Globus pallidus (tissue), 1 donor: ENCODE results near the gene ZDHHC11B.
"Not testable (repeated sequence)": the region's sequence is repeated elsewhere in the genome, so short reads cannot be mapped to it uniquely, and the experiment has no call there.

Experiments
- DNase-seq: peaks from one replicate; pipeline ENCODE4 v3.0.0-alpha.2; 2015; ENCODE audit warnings: low spot score

Gene ZDHHC11B

DNA sequence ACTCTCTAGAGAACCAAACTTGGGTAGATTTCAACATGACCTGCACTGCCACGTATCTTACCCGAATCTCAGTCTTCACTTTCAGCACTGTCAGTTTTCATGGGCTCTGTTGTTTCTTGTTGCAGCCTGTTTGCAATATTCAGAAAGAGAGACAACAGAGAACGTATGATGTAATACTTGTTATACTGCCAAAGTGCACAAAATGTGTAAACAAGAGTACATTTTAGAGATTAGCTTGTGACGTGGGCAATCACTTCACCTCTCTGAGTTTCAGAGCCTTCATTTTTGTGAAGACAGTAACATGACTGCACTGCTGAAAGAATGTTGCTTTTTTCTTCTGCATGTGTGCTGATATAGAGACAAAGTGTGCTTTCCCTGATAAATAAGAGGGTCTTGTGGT is 67.8 kb downstream of the ZDHHC11B start:
- DNase-seq, result peak; percentile 75

DNA sequence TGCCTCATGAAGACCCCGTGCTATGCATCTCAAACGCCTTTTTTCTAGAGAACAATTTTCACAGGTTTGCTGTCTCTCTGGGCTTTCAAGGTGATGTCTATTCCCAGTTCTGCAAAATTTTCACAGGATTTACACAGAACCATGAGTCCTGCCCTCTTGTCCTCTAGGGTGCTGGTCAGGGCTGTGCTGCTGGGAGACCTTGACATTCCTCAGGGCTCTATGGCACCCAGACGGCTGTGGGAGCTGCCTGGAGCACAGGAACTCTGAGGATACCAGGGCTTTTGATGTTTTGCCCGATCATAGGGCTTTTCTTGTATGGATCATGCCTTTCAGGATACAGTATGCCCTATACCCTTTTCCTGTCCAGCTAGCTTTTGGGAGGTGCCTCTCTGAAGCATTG is 68.9 kb downstream of the ZDHHC11B start:
- not testable (repeated sequence) for DNase-seq

DNA sequence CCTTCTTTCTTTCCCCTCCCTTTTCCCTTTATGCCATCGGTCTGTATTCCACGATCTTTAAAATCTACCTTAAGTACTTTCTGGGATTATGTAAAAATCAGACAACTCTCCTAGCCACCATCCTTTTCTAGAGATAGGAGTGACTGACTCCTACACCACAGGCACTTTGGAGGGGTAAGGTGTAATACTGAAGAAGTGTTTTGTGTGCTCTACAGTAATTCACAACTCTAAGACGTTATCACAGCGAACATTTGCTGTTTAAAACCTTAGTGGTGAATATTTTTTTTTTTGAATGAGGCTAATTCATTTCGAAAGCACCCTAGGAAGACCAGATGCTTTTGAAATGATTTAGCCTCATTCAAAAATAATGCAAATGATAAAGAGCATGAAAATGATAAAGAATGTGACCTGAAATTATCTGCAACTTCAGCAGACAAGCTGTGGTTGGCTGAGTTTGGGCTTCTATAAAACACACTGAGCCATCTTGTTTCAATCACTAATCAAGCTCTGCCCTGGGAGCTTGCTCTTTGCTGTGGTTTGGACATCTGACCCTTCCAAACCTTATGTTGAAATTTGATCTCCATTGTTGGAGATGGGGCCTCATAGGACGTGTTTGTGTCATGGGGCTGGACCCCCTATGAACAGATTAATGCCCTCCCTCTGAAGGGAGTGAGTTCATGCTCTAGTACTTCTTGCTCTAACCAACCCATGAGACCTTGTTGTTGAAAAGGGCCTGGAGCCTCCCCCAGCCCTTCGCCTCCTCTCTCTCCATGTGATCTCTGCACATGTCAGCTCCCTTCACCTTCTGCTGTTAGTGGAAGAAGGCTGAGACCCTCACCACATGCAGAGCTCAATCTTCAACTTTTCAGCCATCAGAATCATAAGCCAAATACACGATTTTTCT is 70.1 kb downstream of the ZDHHC11B start:
- DNase-seq, result not testable (repeated sequence)

DNA sequence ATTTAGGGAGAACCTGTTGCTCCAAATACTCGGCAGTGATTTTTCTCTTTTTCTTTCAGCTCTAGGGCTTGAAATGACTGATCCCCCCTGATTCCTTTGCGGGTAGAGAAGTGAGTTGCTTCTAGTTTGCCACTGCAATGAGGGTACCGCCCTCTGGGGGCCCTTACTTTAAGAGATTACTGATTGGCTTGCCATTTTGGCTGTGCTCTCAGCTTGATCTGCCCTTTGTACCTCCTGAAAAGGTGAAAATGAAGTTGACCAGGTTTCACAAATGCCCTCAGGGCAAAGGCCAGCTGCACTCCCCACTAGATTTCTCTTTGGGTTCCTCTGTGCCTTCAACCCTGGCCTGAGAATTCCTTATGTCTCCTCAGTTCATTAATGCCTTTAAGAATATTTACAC is 70.8 kb downstream of the ZDHHC11B start:
- DNase-seq, result not testable (repeated sequence)

DNA sequence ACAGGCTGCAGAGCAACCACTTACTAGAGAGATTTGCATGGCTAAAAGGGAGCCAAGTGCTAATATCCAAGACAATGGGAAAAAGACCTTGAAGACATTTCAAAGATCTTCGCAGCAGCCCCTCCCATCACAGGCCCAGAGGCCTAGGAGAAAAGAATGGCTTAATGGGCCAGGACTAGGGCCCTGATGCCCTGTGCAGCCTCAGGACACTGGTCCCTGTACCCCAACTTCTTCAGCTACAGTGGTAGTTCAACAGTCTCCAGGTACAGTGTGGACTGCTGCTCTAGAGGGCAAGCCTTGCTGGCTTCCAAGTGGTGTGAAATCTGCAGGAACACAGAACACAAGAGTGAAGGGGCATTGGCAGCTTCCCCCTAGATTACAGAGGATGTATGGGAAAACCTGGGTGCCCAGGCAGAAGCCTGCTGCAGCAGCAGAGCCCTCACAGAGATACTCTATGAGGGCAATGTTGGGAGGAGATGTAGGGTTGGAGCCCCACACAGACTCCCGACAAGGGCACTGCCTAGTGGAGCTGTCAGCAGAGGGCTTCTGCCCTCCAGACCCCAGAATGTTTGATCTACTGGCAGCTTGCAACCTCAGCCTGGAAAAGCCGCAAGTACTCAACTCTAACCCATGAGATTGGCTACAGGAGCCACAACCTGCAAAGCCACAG is 75.5 kb downstream of the ZDHHC11B start:
- DNase-seq, result not testable (repeated sequence)

DNA sequence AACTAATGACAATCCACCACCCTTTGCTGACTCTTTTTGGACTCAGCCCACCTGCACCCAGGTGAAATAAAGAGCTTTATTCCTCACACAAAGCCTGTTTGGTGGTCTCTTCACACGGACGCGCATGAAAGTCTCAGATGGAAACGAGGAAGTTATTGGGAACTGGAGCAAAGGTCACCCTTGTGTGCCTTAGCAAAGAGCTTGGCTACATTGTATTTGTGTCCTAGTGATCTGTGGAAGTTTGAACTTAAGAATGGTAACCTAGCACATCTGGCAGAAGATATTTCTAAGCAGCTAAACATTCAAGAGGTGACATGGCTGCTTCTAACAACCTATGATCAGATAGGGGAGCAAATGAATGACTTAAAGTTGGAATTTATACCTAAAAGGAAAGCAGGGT is 76.2 kb downstream of the ZDHHC11B start:
- not testable (repeated sequence) for DNase-seq

DNA sequence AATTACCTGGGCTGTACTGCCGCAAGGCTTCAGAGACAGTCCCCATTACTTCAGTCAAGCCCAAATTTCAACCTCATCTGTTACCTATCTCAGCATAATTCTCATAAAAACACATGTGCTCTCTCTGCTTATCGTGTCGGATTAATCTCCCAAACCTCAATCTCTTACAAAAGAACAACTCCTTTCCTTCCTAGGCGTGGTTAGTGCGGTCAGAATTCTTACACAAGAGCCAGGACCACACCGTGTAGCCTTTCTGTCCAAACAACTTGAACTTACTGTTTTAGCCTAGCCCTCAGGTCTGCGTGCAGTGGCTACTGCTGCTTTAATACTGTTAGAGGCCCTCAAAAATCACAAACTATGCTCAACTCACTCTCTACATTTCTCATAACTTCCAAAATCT is 78.4 kb downstream of the ZDHHC11B start:
- not testable (repeated sequence) for DNase-seq

DNA sequence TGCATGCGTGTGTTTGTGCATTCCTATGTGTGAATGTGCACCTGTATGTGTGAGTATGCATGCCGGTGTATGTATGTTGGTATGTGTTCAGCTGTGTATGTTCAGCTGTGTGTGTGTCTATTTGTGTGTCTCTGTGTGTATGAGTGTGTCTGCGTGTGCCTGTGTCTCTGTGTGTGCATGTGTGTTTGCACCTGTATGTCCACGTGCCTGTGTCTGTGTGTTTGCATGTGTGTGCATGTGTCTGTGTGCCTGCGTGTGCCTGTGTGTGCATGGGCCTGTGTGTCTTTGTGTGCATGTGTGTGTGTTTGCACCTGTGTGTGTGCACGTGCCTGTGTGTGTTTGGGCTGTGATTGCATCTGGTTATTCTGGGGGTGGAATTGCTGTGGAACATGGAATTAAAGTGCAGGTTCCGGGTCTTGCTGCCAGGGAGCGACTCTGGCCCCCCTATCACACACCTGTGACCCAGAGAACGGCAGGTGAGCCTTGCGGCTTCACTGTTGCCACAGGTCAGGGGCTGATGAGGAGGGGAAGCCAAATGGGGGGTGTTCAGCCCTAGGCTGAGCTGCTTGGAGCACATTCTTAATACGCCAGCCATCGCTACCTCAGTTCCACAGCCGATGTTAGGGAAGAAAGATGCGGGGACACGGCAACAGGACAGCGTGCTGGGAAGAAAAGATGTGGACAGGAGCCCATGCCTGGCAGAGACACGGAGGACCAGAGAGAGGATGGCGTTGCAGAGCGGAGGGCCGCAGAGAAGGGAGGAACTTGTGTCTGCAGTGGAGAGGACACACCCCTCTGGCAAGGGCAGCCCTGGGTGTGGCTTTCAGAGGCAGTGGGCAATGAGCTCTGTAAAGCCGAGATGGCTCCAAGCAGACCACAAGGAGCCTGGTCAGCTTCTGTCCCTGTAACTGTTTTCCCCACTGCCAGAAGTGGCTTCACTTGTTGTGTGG is 87.5 kb downstream of the ZDHHC11B start:
- DNase-seq, result not testable (repeated sequence)

DNA sequence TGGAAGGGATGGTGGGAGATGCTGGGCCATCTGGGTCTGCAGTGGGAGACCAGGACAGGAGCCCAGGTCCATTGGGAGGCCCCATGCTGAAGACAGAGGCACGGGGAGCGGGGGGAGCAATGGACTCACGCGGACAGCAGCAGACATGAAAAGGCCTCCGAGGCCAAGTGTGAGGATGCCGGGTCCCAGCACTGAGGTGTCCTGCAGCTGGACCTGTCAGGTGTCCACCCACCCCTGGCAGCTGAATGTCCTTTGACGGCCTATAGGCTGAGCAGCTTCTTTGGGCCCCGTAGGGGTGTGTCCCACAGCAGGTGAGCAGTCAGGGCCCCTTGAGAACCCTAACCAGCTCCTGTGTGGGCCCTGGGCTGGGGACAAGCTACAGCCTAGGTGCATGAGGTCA is 88.3 kb downstream of the ZDHHC11B start:
- DNase-seq, result not testable (repeated sequence)

DNA sequence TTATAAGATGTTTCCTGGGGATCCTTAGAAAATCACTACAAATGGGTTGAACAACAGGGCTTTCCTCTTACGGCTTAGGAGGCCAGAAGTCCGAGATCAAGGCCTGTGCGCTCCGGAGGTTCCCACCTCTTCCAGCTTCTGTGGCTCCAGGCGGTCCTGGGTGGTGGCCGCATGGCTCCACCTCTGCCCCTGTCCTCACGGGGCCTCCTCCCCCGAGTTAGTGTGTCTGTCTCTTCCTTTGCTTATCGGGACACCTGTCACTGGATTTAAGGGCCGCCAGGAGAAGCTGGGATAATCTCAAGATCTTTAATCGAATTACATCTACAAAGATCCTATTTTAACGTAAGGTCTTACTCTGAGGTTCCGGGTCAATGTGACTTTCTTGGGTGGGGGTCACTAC is 89.1 kb downstream of the ZDHHC11B start:
- DNase-seq, result not testable (repeated sequence)

DNA sequence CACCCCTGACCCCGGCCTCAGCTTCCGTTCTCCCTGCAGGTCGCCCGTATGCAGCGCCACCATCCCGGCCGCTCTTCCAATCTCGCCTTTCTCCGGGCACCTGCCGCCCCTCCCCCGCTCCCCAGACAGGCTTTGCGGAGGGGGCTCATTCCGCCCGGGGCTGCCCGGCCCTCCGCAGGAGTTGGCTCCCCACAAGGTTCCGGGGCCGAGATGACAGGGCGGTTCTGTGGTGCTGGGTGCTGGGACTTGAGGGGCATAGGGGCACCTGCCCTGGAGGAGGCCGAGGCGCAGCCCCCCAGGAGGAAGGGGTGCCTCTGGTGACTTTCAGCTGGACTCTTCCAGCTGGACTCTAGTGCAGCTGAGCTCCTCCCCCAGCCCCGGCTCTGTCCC is 90.5 kb downstream of the ZDHHC11B start:
- not testable (repeated sequence) for DNase-seq

DNA sequence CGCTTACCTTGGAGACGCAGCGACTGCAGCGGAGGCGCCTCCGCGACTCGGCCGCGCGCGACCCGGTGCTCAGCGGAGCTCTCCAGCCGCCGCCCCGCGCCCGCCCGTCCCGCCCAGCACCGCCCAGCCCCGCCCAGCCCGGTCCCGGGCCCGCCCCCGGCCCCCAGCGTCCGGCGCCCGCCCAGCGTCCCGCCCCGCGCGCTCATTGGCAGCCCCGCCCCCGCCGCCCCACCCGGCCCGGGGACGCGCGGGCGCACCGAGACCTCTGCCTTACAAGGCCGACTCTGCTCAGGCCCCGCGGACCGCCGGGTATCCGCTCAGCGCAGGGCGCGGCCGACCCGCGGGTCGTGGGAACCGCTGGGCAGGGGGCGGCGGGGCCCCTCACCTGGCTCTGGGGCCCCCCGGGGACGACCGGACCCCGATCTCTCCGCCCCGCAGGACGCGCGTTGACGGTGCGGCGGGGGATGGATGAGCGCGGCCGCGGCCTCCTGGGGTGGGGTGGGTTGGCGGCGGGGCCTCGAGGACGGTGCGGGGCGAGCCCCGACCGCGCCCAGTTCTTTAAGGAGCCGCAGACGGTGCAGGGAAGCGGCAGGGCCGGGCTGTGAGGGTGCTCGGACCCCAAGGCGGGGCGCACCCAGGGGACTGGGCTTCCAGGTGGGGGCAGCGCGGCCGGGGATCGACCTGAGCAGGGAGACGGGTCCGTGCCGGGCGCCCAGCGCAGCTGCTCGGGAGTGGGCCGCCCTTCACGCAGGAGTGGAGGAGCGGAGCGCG is 91.1 kb downstream of the ZDHHC11B start, which contains the start of gene TPPP:
TSS of gene TPPP (minus strand) at position 82 of the 771 bp plus-strand sequence. CDS start 15,292 bp downstream, outside the sequence.
- DNase-seq, result peak; percentile 95

DNA sequence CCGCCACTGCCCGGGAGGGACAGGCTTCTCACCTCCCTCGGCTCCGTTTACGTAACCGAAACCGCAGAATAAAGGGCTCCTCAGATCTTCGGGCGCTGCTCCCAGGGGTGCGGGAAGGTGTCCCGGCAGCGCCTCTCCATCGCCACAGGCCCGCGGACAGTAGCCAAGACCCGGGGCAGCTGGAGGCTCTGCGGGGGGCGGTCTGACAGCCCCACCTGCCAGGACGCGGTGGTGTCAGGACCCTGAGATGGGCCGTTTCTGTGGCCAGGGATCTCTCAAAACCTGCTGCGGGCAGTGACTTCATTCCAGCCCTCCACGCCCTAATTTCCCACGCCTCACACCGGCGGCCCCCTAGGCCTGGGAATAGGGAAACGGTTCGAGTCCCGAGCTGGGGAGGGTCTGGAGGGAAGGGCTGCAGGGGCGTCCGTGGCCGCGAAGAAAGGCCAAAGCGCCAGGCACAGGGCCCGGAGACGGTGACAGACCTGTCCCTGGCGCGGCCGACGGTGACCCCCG is 91.9 kb downstream of the ZDHHC11B start:
- DNase-seq, result not testable (repeated sequence)

DNA sequence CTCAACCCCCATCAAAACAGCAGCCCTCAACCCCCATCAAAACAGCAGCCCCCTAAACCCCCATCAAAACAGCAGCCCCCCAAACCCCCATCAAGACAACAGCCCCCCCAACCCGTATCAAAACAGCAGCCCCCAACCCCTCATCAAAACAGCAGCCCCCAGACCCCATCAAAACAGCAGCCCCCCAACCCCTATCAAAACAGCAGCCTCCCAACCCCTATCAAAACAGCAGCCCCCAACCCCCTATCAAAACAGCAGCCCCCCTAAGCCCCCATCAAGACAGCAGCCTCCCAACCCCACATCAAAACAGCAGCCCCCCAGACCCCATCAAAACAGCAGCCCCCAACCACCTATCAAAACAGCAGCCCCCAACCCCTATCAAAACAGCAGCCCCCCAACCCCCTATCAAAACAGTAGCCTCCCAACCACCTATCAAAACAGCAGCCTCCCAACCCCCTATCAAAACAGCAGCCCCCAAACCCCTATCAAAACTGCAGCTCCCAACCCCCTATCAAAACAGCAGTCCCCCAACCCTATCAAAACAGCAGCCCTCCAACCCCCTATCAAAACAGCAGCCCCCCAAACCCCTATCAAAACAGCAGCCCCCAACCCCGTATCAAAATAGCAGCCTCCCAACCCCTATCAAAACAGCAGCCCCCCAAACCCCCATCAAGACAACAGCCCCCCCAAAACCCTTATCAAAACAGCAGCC is 92.6 kb downstream of the ZDHHC11B start:
- DNase-seq, result no peak

DNA sequence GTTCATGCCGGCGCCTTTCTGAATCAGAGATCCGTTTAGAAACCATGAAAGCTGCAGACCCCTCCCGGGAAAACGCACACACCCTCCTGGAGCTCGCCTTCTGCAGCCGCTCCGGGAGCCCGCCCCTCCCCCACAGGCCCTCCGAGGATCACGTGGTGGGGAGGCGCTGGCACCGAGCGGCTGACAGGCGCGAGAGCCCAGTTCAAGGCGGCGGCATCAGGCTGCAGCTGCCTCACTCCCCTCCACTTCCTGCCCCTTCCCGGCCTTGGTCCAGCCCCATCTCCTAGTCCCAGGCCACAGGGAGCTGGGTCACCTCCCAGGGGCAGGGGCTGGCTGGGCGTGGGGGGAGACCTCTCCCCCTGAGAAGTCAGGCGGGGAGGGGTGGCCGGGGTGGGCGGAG is 93.5 kb downstream of the ZDHHC11B start:
- DNase-seq, result not testable (repeated sequence)

DNA sequence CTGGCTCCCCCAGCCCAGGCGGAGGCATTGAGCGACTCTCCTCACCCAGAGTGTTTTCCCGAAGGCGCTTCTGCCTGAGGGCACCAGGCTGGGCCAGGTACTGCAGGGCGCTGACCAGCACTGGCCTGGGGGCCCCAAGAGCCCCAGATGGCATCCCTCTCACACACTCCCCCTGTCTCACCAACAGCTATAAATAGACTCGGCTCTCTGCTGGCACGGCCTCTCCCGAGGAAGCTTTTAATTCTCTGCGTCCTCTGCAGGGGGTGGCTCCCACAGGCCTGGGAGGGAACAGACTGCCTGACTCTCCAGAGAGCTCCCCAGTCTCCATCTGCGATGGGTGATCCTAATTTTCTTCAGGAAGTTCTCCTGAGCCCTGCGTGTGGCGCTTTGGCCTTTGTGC is 94.2 kb downstream of the ZDHHC11B start:
- not testable (repeated sequence) for DNase-seq

DNA sequence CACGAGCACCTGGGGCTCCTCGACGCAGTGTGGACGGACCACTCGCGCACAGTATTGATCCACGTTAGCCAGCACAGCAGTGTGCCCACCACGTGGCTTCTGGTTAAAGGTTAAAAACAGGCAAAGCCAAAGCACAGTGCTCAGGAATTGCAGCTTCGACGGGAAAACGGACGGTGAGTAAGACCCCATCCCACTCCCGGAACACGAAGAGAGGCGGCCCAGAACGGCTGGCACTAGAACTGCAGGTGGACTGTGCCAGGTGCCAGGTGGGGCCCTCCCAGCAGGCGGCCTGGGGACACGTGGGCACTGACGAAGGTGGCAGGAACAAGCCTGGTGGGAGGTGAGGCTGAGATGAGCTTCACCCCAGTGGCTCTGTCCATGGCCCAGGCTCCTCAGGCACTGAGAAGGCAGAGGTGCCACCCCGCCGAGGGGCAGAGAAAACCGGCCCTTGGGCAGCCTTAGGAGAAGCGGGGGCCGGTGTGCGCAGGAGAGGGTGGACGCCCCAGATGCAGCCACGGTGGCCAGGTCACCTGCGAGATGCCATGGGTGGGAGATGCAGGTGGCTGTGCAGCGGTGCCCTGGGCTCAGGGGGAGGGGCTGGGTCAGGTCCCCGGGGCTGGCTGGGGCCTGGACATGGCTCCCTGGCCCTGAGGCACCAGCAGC is 96.0 kb downstream of the ZDHHC11B start:
- not testable (repeated sequence) for DNase-seq

DNA sequence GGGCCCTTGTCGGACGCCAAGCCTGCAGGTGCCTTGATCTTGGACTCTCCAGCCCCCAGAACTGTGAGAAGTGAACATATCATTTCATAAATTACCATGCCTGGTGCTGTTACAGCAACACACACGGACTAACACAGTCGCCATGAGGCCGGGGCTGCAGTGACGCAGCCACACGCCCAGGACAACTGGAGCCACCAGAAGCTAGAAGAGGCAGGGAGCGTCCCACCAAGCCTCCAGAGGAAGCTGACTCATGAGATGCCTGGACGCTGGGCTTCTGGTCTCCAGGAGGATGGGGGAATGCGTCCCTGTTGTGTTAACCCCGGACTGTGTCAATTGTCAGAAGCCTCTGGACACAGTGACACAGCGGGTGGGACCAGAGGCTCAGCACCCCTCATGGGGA is 97.6 kb downstream of the ZDHHC11B start:
- DNase-seq, result not testable (repeated sequence)

DNA sequence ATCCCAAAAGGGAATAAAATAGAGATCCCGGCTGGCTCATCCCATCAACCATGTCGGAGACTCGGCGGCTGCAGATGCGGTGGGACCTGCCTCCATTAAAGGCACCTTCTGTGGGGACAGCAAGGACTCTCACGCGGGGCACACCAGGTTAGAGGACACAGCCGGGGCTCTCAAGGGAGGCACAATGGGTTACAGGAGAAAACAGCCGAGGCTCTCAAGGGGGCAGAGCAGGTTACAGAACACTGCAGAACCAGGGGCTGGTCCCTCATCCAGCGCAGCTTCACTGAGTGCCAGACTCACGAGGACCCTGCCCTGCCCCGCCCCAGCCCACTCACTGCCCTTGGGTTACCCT is 98.4 kb downstream of the ZDHHC11B start:
- not testable (repeated sequence) for DNase-seq
